ENCODE data around the gene LRP3. TPM values are rescaled to one million over a fixed set of nuclear protein-coding genes. Genes with fewer than 3 reads are reported as not detected.

The LRP3 gene
- total RNA-seq: 10 to 100 TPM; 13.7 to 23.6 (median 16.3) TPM
- 1 to 10 TPM; 8.5 to 9.9 TPM for polyA plus RNA-seq
- long read RNA-seq, donor 1, transcript LRP3-203 (3 exons, 3,278 nt): minor isoform, 5 of 64 reads
- long read RNA-seq, donor 1, transcript LRP3-201 (7 exons, 3,807 nt): major isoform, 46 of 64 reads
- long read RNA-seq, donor 1, partial matches to known transcripts: 5 of 64 reads
- long read RNA-seq, donor 1, other reads (novel, unspliced or antisense): 8 of 64 reads
- long read RNA-seq, donor 2, transcript LRP3-201 (7 exons, 3,807 nt): major isoform, 37 of 63 reads
- long read RNA-seq, donor 2, transcript LRP3-203 (3 exons, 3,278 nt): minor isoform, 8 of 63 reads
- long read RNA-seq, donor 2, partial matches to known transcripts: 8 of 63 reads
- long read RNA-seq, donor 2, other reads (novel, unspliced or antisense): 10 of 63 reads
- long read RNA-seq, donor 3, transcript LRP3-203 (3 exons, 3,278 nt): major isoform, 7 of 15 reads
- long read RNA-seq, donor 3, partial matches to known transcripts: 3 of 15 reads
- long read RNA-seq, donor 3, other reads (novel, unspliced or antisense): 2 of 15 reads

DNA sequence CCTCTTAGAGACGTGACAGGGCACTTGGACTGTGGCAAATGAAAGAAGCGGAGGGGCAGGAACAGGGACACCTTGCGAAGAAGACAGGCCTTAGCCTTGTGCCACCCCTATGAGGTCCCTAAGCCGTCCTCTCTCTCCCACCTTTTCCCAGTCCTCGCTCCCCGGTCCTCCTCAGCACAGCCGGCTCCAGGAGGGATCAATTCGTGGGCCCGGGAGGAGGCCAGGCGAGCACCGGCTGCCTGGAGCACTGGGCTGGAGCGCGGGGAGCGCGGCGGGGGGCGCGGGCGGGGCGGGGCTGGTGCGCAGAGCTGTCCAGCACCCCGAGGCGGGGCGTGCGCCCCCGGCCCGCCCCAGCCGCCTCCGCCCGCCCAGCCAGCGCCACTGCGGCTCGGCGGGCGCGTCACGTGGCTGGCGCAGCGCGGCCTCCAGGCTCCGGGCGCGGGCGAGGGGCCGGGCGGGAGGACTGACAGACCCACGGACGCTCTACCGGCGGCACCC, at the start of gene LRP3:
Gene LRP3 (plus strand): TSS at position 466 of the 498 bp plus-strand sequence. CDS start 456 bp downstream, outside the sequence.
- Histone ChIP-seq H3K9me3 (no peaks in the 10 kb centered on the region), H3K36me3 (peaks cover 0 to 17% (median 0%) of the 10 kb centered on the region in 9 donors), H3K27ac (peak within 1 kb of the TSS in 8 of 10 donors; percentile 35 to 71 (median 58)), H3K4me1 (peaks cover 0 to 11% (median 6%) of the 10 kb centered on the region in 9 donors), H3K4me3 (peak within 1 kb of the TSS; percentile 41 to 81 (median 63)), H3K27me3 (peaks cover 0 to 30% (median 0%) of the 10 kb centered on the region in 7 donors)
- 4 to 14% methylated on average over 17 to 50 of the region's 50 CpGs for WGBS, 2 donors
- peak in 7 of 8 donors; percentile 43 to 89 (median 62) for ATAC-seq
- DNase-seq: peak; percentile 27 to 59
- TF ChIP-seq CTCF (IDR thresholded peaks at IDR 0.05): no peak
- intact Hi-C loops (cut with DNase I): no loop called here

- H3K27ac ChIP-seq: no peak overlapping the region
- H3K27me3 ChIP-seq: peaks cover 0 to 14% (median 0%) of the 10 kb centered on the region in 7 donors
- no peaks in the 10 kb centered on the region for H3K9me3 ChIP-seq
- DNase-seq (no peak), ATAC-seq (no peak)
- H3K4me3 ChIP-seq: no peak overlapping the region
- peaks cover 0 to 7% (median 0%) of the 10 kb centered on the region in 9 donors for H3K4me1 ChIP-seq
- no peak for TF ChIP-seq CTCF (IDR thresholded peaks at IDR 0.05)
- intact Hi-C loops (cut with DNase I): loop anchor here in 2 of 10 donors (10.0 kb wide), 1 partner anchor 259 kb away; no protein-coding TSS in a partner anchor
- no peaks in the 10 kb centered on the region for H3K36me3 ChIP-seq
- WGBS, 2 donors: 89 to 92% methylated on average over 9 of the region's 9 CpGs
Observed at GRCh38 chr19:33146209-33146608, 47.9 kb upstream of the LRP3 start.

DNA sequence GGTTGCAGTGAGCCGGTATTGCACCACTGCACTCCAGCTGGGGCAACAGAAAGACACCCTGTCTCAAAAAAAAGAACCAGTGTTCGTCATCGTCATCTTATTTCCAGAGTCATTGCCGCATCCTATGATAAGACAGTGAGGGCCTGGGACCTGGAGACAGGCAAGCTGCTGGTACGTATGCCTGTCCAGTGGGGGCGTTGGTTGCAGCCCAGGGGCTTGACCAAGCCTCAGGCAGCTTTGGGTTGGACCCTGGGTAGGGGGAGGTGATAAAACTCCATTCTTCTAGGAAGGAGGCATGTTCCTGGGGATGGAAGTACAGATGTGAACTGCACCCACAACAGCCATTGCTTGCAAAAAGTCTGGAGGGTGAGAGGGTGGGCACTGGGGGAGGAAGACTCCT, 46.6 kb upstream of the LRP3 start:
- ATAC-seq (no peak), DNase-seq (no peak)
- 78 to 79% methylated on average over 6 of the region's 6 CpGs for WGBS, 2 donors

More for the DNA sequence above, 46.6 kb upstream of the LRP3 start:
- intact Hi-C loops (cut with DNase I): loop anchor here in 2 of 10 donors (10.0 kb wide), 1 partner anchor 257 kb away; no protein-coding TSS in a partner anchor
- Histone ChIP-seq H3K27ac (no peak overlapping the region), H3K36me3 (no peaks in the 10 kb centered on the region), H3K27me3 (peaks cover 0 to 6% (median 0%) of the 10 kb centered on the region in 7 donors), H3K4me1 (peaks cover 0 to 7% (median 0%) of the 10 kb centered on the region in 9 donors), H3K9me3 (no peaks in the 10 kb centered on the region), H3K4me3 (no peak overlapping the region)
- no peak for TF ChIP-seq CTCF (IDR thresholded peaks at IDR 0.05)

All from heart right ventricle (tissue), 16 donors.